IPS-18a (cell line): Measurements from ENCODE around the gene SPOCK1.

Experiments
- H3K27ac ChIP-seq: one replicate; pipeline ENCODE4 v1.5.1; 2013; ENCODE audit warnings: low read length
- H3K27me3 ChIP-seq: one replicate; pipeline ENCODE4 v1.6.1; 2013; ENCODE audit warnings: mild to moderate bottlenecking, low read length; ENCODE audit not compliant: control insufficient read depth, insufficient read depth
- H3K36me3 ChIP-seq: one replicate; pipeline ENCODE4 v1.6.1; 2013; ENCODE audit warnings: low read depth, low read length; ENCODE audit not compliant: control insufficient read depth
- H3K4me1 ChIP-seq: one replicate; pipeline ENCODE4 v1.6.1; 2013; ENCODE audit warnings: low read depth, low read length; ENCODE audit not compliant: control insufficient read depth
- H3K4me3 ChIP-seq: one replicate; pipeline ENCODE4 v1.5.1; 2013; ENCODE audit warnings: low read length
- H3K9ac ChIP-seq: one replicate; pipeline ENCODE4 v1.6.1; 2013; ENCODE audit warnings: mild to moderate bottlenecking, low read length, moderate library complexity
- H3K9me3 ChIP-seq: one replicate; pipeline ENCODE4 v1.6.1; 2013; ENCODE audit warnings: low read depth, low read length; ENCODE audit not compliant: control insufficient read depth

Gene SPOCK1

GRCh38 chr5:137176609-137177008, 322.5 kb downstream of the SPOCK1 start:
- Histone ChIP-seq H3K9me3 (no peaks in the 10 kb centered on the region), H3K9ac (no peak overlapping the region), H3K36me3 (no peaks in the 10 kb centered on the region), H3K27ac (no peak overlapping the region), H3K27me3 (no peaks in the 10 kb centered on the region), H3K4me3 (no peak overlapping the region), H3K4me1 (no peaks in the 10 kb centered on the region)

- H3K36me3 ChIP-seq: no peaks in the 10 kb centered on the region
- no peak overlapping the region for H3K9ac ChIP-seq
- no peaks in the 10 kb centered on the region for H3K27me3 ChIP-seq
- no peak overlapping the region for H3K27ac ChIP-seq
- no peaks in the 10 kb centered on the region for H3K4me1 ChIP-seq
- H3K9me3 ChIP-seq: no peaks in the 10 kb centered on the region
- H3K4me3 ChIP-seq: no peak overlapping the region
Measured at GRCh38 chr5:137176126-137176525, 323.0 kb downstream of the SPOCK1 start.

- H3K4me1 ChIP-seq: no peaks in the 10 kb centered on the region
- no peaks in the 10 kb centered on the region for H3K36me3 ChIP-seq
- no peak overlapping the region for H3K9ac ChIP-seq
- H3K27ac ChIP-seq: no peak overlapping the region
- H3K4me3 ChIP-seq: no peak overlapping the region
- no peaks in the 10 kb centered on the region for H3K9me3 ChIP-seq
- no peaks in the 10 kb centered on the region for H3K27me3 ChIP-seq
Measured at GRCh38 chr5:137174196-137174595, 324.9 kb downstream of the SPOCK1 start.

- Histone ChIP-seq H3K36me3 (no peaks in the 10 kb centered on the region), H3K9me3 (no peaks in the 10 kb centered on the region), H3K9ac (no peak overlapping the region), H3K27ac (no peak overlapping the region), H3K27me3 (no peaks in the 10 kb centered on the region), H3K4me3 (no peak overlapping the region), H3K4me1 (no peaks in the 10 kb centered on the region)
Measured at GRCh38 chr5:137172258-137172657, 326.9 kb downstream of the SPOCK1 start.

- Histone ChIP-seq H3K9ac (no peak overlapping the region), H3K9me3 (no peaks in the 10 kb centered on the region)
Measured at GRCh38 chr5:137167187-137167586, 331.9 kb downstream of the SPOCK1 start.

GRCh38 chr5:137164961-137165360, 334.2 kb downstream of the SPOCK1 start:
- no peak overlapping the region for H3K27ac ChIP-seq
- H3K9me3 ChIP-seq: no peaks in the 10 kb centered on the region
- no peaks in the 10 kb centered on the region for H3K27me3 ChIP-seq
- no peaks in the 10 kb centered on the region for H3K4me1 ChIP-seq
- no peak overlapping the region for H3K4me3 ChIP-seq
- H3K36me3 ChIP-seq: no peaks in the 10 kb centered on the region
- H3K9ac ChIP-seq: no peak overlapping the region

More at GRCh38 chr5:137167187-137167586, 331.9 kb downstream of the SPOCK1 start:
- H3K4me1 ChIP-seq: no peaks in the 10 kb centered on the region
- no peak overlapping the region for H3K27ac ChIP-seq
- no peaks in the 10 kb centered on the region for H3K27me3 ChIP-seq
- H3K36me3 ChIP-seq: no peaks in the 10 kb centered on the region
- no peak overlapping the region for H3K4me3 ChIP-seq

GRCh38 chr5:137164536-137164935, 334.6 kb downstream of the SPOCK1 start:
- H3K4me3 ChIP-seq: no peak overlapping the region
- H3K9me3 ChIP-seq: no peaks in the 10 kb centered on the region
- no peaks in the 10 kb centered on the region for H3K27me3 ChIP-seq
- H3K9ac ChIP-seq: no peak overlapping the region
- no peak overlapping the region for H3K27ac ChIP-seq
- H3K4me1 ChIP-seq: no peaks in the 10 kb centered on the region
- H3K36me3 ChIP-seq: no peaks in the 10 kb centered on the region

GRCh38 chr5:137158691-137159090, 340.4 kb downstream of the SPOCK1 start:
- H3K9me3 ChIP-seq: no peaks in the 10 kb centered on the region
- peaks cover 5% of the 10 kb centered on the region for H3K4me1 ChIP-seq
- no peaks in the 10 kb centered on the region for H3K27me3 ChIP-seq
- no peak overlapping the region for H3K4me3 ChIP-seq
- H3K27ac ChIP-seq: no peak overlapping the region
- H3K9ac ChIP-seq: no peak overlapping the region
- H3K36me3 ChIP-seq: no peaks in the 10 kb centered on the region

- peaks cover 5% of the 10 kb centered on the region for H3K4me1 ChIP-seq
- no peaks in the 10 kb centered on the region for H3K9me3 ChIP-seq
- H3K36me3 ChIP-seq: no peaks in the 10 kb centered on the region
- no peak overlapping the region for H3K4me3 ChIP-seq
- H3K27me3 ChIP-seq: peaks cover 3% of the 10 kb centered on the region
- no peak overlapping the region for H3K9ac ChIP-seq
- no peak overlapping the region for H3K27ac ChIP-seq
Measured at GRCh38 chr5:137156180-137156579, 342.9 kb downstream of the SPOCK1 start.

- peaks cover 3% of the 10 kb centered on the region for H3K27me3 ChIP-seq
- H3K9me3 ChIP-seq: no peaks in the 10 kb centered on the region
- peaks cover 5% of the 10 kb centered on the region for H3K4me1 ChIP-seq
- no peak overlapping the region for H3K27ac ChIP-seq
- no peaks in the 10 kb centered on the region for H3K36me3 ChIP-seq
- H3K9ac ChIP-seq: no peak overlapping the region
- no peak overlapping the region for H3K4me3 ChIP-seq
Measured at GRCh38 chr5:137155261-137156000, 343.7 kb downstream of the SPOCK1 start.

GRCh38 chr5:137152616-137153015, 346.5 kb downstream of the SPOCK1 start:
- peaks cover 3% of the 10 kb centered on the region for H3K27me3 ChIP-seq
- no peaks in the 10 kb centered on the region for H3K36me3 ChIP-seq
- no peak overlapping the region for H3K27ac ChIP-seq
- no peak overlapping the region for H3K4me3 ChIP-seq
- peaks cover 8% of the 10 kb centered on the region for H3K4me1 ChIP-seq
- no peak overlapping the region for H3K9ac ChIP-seq
- H3K9me3 ChIP-seq: no peaks in the 10 kb centered on the region

GRCh38 chr5:137148655-137149054, 350.5 kb downstream of the SPOCK1 start:
- peaks cover 3% of the 10 kb centered on the region for H3K27me3 ChIP-seq
- H3K9me3 ChIP-seq: no peaks in the 10 kb centered on the region
- H3K36me3 ChIP-seq: no peaks in the 10 kb centered on the region
- no peak overlapping the region for H3K27ac ChIP-seq
- peaks cover 3% of the 10 kb centered on the region for H3K4me1 ChIP-seq
- H3K4me3 ChIP-seq: no peak overlapping the region
- H3K9ac ChIP-seq: no peak overlapping the region
